GM23338 (cell line): Measurements from ENCODE around the gene PER2.

Experiments used
- CREB1 ChIP-seq: fragments of 250-450 bp; sonication (Bioruptor Pico); IDR thresholded peaks from 2 replicates; pipeline ENCODE4 v1.5.0; 2020; ENCODE audit warnings: low read depth, mild to moderate bottlenecking, moderate library complexity
- EZH2 ChIP-seq: fragments of 200-600 bp; sonication (generic); IDR thresholded peaks from one replicate; pipeline ENCODE4 v1.8.0; 2017; ENCODE audit warnings: antibody characterized with exemption, mild to moderate bottlenecking, low read depth; ENCODE audit not compliant: unreplicated experiment
- EZH2phosphoT487 ChIP-seq: fragments of 200-600 bp; sonication (generic); IDR thresholded peaks from one replicate; pipeline ENCODE4 v1.8.1; 2018; ENCODE audit warnings: antibody characterized with exemption; ENCODE audit not compliant: unreplicated experiment
- JUNB ChIP-seq: IDR thresholded peaks from one replicate; pipeline ENCODE4 v1.6.1; 2016; ENCODE audit warnings: antibody characterized with exemption; ENCODE audit not compliant: unreplicated experiment
- NANOG ChIP-seq: IDR thresholded peaks from 2 replicates; pipeline ENCODE4 v1.6.1; 2016; ENCODE audit warnings: antibody characterized with exemption, borderline replicate concordance
- POLR2AphosphoS5 ChIP-seq: IDR thresholded peaks from 2 replicates; pipeline ENCODE4 v1.6.1; 2016; ENCODE audit warnings: antibody characterized with exemption, low read depth
- STAT1 ChIP-seq: IDR thresholded peaks from one replicate; pipeline ENCODE4 v1.6.1; 2016; ENCODE audit warnings: antibody characterized with exemption; ENCODE audit not compliant: unreplicated experiment
- ZNF114 ChIP-seq: fragments of 250-450 bp; sonication (Bioruptor Pico); IDR thresholded peaks from 2 replicates; pipeline ENCODE4 v1.5.0; 2020; ENCODE audit warnings: mild to moderate bottlenecking, moderate library complexity
- ZNF331 ChIP-seq: fragments of 250-450 bp; sonication (Bioruptor Pico); IDR thresholded peaks from 2 replicates; pipeline ENCODE4 v1.5.0; 2020; ENCODE audit warnings: low read depth, mild to moderate bottlenecking, moderate library complexity
- TF ChIP-seq, protein P1 (sequence below), 2 experiments: fragments of 200-600 bp in 1 of 2; sonication (generic) in 1 of 2; conservative IDR thresholded peaks; 2 replicates each; pipeline versions ENCODE4 v1.5.1 to v1.6.1; 2016 to 2017; ENCODE audit warnings: antibody characterized with exemption in 2 of 2, low read depth in 2 of 2, mild to moderate bottlenecking in 2 of 2, moderate library complexity in 1 of 2
- TF ChIP-seq, protein P2 (sequence below): IDR thresholded peaks from one replicate; pipeline ENCODE4 v1.6.1; 2018; ENCODE audit warnings: antibody characterized with exemption; ENCODE audit not compliant: unreplicated experiment
- TF ChIP-seq, protein P3 (sequence below): IDR thresholded peaks from 2 replicates; pipeline ENCODE4 v1.6.1; 2016; ENCODE audit warnings: antibody characterized with exemption
- TF ChIP-seq, protein P4 (sequence below): fragments of 250-450 bp; sonication (Bioruptor Pico); IDR thresholded peaks from 2 replicates; pipeline ENCODE4 v1.5.0; 2020; ENCODE audit warnings: mild to moderate bottlenecking, moderate library complexity

DNA sequence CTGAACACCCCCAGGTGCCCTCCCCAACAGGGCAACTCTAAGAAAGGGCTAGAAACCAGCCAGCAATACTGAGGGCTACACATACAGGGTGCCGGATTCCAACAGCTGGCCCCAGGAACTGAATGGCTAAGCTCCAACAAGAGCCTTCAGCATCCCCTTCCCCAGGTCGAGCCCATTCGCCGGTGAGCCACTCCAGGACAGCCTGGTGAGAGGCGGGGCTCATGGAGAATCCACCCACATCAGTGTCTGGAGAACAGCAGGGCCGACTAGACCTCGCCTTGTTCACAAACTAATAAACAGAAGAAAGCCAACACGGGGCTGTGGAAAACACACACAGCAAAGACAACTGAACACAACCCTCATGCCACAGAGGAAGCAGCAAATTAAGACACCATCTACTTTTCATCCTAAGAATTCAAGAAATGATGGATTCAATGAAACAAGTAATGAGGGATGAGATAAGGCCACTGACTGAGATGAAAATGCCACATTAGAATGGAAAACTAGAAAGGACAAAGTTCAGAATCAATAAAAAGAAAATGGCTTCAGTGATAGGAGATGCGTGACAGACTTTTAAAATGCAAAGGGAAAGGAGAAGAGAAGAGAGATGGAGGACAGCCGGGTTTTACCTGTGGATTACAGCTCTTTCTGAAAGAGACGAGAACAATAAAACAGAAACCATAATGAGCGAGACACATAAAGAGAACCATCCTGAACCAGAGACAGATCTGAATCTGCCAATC lies 8.2 kb downstream of the PER2 start:
- TF ChIP-seq EZH2phosphoT487 (no peak), POLR2AphosphoS5 (no peak), EZH2 (no peak), NANOG (no peak), ZNF331 (CRISPR knock-in tag) (no peak), ZNF114 (no peak), JUNB (no peak), STAT1 (no peak), CREB1 (CRISPR knock-in tag) (no peak)
- TF ChIP-seq, protein P1, sequence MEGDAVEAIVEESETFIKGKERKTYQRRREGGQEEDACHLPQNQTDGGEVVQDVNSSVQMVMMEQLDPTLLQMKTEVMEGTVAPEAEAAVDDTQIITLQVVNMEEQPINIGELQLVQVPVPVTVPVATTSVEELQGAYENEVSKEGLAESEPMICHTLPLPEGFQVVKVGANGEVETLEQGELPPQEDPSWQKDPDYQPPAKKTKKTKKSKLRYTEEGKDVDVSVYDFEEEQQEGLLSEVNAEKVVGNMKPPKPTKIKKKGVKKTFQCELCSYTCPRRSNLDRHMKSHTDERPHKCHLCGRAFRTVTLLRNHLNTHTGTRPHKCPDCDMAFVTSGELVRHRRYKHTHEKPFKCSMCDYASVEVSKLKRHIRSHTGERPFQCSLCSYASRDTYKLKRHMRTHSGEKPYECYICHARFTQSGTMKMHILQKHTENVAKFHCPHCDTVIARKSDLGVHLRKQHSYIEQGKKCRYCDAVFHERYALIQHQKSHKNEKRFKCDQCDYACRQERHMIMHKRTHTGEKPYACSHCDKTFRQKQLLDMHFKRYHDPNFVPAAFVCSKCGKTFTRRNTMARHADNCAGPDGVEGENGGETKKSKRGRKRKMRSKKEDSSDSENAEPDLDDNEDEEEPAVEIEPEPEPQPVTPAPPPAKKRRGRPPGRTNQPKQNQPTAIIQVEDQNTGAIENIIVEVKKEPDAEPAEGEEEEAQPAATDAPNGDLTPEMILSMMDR (conservative IDR thresholded peaks at IDR 0.05; ENCODE audit: low read depth in 2 of 2) = no peak
- TF ChIP-seq, protein P2, sequence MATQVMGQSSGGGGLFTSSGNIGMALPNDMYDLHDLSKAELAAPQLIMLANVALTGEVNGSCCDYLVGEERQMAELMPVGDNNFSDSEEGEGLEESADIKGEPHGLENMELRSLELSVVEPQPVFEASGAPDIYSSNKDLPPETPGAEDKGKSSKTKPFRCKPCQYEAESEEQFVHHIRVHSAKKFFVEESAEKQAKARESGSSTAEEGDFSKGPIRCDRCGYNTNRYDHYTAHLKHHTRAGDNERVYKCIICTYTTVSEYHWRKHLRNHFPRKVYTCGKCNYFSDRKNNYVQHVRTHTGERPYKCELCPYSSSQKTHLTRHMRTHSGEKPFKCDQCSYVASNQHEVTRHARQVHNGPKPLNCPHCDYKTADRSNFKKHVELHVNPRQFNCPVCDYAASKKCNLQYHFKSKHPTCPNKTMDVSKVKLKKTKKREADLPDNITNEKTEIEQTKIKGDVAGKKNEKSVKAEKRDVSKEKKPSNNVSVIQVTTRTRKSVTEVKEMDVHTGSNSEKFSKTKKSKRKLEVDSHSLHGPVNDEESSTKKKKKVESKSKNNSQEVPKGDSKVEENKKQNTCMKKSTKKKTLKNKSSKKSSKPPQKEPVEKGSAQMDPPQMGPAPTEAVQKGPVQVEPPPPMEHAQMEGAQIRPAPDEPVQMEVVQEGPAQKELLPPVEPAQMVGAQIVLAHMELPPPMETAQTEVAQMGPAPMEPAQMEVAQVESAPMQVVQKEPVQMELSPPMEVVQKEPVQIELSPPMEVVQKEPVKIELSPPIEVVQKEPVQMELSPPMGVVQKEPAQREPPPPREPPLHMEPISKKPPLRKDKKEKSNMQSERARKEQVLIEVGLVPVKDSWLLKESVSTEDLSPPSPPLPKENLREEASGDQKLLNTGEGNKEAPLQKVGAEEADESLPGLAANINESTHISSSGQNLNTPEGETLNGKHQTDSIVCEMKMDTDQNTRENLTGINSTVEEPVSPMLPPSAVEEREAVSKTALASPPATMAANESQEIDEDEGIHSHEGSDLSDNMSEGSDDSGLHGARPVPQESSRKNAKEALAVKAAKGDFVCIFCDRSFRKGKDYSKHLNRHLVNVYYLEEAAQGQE = no peak
- TF ChIP-seq, protein P3, sequence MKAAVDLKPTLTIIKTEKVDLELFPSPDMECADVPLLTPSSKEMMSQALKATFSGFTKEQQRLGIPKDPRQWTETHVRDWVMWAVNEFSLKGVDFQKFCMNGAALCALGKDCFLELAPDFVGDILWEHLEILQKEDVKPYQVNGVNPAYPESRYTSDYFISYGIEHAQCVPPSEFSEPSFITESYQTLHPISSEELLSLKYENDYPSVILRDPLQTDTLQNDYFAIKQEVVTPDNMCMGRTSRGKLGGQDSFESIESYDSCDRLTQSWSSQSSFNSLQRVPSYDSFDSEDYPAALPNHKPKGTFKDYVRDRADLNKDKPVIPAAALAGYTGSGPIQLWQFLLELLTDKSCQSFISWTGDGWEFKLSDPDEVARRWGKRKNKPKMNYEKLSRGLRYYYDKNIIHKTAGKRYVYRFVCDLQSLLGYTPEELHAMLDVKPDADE = no peak
- TF ChIP-seq, protein P4, sequence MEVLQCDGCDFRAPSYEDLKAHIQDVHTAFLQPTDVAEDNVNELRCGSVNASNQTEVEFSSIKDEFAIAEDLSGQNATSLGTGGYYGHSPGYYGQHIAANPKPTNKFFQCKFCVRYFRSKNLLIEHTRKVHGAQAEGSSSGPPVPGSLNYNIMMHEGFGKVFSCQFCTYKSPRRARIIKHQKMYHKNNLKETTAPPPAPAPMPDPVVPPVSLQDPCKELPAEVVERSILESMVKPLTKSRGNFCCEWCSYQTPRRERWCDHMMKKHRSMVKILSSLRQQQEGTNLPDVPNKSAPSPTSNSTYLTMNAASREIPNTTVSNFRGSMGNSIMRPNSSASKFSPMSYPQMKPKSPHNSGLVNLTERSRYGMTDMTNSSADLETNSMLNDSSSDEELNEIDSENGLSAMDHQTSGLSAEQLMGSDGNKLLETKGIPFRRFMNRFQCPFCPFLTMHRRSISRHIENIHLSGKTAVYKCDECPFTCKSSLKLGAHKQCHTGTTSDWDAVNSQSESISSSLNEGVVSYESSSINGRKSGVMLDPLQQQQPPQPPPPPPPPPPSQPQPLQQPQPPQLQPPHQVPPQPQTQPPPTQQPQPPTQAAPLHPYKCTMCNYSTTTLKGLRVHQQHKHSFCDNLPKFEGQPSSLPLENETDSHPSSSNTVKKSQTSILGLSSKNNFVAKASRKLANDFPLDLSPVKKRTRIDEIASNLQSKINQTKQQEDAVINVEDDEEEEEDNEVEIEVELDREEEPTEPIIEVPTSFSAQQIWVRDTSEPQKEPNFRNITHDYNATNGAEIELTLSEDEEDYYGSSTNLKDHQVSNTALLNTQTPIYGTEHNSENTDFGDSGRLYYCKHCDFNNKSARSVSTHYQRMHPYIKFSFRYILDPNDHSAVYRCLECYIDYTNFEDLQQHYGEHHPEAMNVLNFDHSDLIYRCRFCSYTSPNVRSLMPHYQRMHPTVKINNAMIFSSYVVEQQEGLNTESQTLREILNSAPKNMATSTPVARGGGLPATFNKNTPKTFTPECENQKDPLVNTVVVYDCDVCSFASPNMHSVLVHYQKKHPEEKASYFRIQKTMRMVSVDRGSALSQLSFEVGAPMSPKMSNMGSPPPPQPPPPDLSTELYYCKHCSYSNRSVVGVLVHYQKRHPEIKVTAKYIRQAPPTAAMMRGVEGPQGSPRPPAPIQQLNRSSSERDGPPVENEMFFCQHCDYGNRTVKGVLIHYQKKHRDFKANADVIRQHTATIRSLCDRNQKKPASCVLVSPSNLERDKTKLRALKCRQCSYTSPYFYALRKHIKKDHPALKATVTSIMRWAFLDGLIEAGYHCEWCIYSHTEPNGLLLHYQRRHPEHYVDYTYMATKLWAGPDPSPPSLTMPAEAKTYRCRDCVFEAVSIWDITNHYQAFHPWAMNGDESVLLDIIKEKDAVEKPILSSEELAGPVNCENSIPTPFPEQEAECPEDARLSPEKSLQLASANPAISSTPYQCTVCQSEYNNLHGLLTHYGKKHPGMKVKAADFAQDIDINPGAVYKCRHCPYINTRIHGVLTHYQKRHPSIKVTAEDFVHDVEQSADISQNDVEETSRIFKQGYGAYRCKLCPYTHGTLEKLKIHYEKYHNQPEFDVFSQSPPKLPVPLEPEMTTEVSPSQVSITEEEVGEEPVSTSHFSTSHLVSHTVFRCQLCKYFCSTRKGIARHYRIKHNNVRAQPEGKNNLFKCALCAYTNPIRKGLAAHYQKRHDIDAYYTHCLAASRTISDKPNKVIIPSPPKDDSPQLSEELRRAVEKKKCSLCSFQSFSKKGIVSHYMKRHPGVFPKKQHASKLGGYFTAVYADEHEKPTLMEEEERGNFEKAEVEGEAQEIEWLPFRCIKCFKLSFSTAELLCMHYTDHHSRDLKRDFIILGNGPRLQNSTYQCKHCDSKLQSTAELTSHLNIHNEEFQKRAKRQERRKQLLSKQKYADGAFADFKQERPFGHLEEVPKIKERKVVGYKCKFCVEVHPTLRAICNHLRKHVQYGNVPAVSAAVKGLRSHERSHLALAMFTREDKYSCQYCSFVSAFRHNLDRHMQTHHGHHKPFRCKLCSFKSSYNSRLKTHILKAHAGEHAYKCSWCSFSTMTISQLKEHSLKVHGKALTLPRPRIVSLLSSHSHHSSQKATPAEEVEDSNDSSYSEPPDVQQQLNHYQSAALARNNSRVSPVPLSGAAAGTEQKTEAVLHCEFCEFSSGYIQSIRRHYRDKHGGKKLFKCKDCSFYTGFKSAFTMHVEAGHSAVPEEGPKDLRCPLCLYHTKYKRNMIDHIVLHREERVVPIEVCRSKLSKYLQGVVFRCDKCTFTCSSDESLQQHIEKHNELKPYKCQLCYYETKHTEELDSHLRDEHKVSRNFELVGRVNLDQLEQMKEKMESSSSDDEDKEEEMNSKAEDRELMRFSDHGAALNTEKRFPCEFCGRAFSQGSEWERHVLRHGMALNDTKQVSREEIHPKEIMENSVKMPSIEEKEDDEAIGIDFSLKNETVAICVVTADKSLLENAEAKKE (CRISPR knock-in tag) = no peak
